ENCODE data around the gene HLA-DOA. TPM values are rescaled to one million over a fixed set of nuclear protein-coding genes. Genes with fewer than 3 reads are reported as not detected.

HLA-DOA gene
- 1 to 10 TPM; 2.1 to 5.7 (median 3.3) TPM for total RNA-seq

DNA sequence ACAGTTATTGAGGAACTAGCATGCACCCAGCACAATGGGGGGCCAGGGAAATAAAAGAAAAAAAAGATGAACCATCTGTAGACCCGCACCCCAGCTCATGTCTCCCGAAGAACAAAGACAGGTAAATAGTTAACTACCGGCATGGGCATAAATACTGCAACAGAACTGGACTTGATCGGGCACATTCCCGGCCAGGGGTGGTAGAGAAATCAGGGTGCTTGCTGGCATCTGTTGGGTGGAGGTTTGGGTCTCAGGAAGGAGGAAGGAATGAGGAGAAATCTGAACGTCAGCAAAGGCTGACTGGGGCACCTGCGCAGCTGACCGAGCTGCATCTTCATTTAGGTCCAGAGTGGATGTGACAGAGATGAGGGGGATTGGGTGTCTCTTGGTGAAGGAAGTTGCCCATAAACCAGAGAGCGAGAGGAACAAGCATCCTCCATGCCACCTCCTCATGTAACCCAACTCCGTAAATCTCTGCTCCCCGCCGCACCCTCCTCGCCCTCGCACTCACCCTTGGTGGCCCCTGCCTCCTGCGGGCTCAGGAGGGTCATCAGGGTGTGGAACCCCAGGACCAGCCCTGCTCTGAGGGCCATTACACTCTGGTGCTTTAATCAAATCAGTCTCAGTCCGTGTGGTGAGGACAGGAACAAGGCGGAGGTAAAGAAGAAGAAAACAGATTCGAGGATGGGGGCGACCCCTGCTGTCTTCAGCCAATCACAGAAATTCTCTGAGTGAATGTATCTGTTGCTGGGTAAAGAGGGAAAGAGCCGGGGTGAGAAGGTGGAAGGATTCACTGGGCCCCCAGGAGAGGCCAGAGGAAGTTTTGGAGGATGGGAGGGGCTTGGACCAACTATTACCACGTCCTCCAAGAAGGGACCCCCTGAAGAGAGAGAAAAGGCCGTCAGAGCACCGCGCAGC lies at the start of gene HLA-DOA:
HLA-DOA (minus strand) TSS at position 648 of the 918 bp plus-strand sequence.
- Histone ChIP-seq H3K27me3 (peaks cover 0 to 4% of the 10 kb centered on the region in 2 donors), H3K9me3 (no peaks in the 10 kb centered on the region), H3K27ac (no peak within 1 kb of the TSS), H3K4me3 (peak within 1 kb of the TSS; percentile 20 to 57 (median 49)), H3K36me3 (no peaks in the 10 kb centered on the region), H3K4me1 (no peaks in the 10 kb centered on the region)
- intact Hi-C loops (cut with DNase I; ENCODE audit: low total_unique reads): no loop called here
- no peak for DNase-seq (ENCODE audit: low spot score in 2 of 2)
- TF ChIP-seq POLR2AphosphoS5 (IDR thresholded peaks at IDR 0.05) (no peak), POLR2A (IDR thresholded peaks at IDR 0.05) (no peak)
- TF ChIP-seq, protein P1, sequence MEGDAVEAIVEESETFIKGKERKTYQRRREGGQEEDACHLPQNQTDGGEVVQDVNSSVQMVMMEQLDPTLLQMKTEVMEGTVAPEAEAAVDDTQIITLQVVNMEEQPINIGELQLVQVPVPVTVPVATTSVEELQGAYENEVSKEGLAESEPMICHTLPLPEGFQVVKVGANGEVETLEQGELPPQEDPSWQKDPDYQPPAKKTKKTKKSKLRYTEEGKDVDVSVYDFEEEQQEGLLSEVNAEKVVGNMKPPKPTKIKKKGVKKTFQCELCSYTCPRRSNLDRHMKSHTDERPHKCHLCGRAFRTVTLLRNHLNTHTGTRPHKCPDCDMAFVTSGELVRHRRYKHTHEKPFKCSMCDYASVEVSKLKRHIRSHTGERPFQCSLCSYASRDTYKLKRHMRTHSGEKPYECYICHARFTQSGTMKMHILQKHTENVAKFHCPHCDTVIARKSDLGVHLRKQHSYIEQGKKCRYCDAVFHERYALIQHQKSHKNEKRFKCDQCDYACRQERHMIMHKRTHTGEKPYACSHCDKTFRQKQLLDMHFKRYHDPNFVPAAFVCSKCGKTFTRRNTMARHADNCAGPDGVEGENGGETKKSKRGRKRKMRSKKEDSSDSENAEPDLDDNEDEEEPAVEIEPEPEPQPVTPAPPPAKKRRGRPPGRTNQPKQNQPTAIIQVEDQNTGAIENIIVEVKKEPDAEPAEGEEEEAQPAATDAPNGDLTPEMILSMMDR (IDR thresholded peaks at IDR 0.05): no peak

DNA sequence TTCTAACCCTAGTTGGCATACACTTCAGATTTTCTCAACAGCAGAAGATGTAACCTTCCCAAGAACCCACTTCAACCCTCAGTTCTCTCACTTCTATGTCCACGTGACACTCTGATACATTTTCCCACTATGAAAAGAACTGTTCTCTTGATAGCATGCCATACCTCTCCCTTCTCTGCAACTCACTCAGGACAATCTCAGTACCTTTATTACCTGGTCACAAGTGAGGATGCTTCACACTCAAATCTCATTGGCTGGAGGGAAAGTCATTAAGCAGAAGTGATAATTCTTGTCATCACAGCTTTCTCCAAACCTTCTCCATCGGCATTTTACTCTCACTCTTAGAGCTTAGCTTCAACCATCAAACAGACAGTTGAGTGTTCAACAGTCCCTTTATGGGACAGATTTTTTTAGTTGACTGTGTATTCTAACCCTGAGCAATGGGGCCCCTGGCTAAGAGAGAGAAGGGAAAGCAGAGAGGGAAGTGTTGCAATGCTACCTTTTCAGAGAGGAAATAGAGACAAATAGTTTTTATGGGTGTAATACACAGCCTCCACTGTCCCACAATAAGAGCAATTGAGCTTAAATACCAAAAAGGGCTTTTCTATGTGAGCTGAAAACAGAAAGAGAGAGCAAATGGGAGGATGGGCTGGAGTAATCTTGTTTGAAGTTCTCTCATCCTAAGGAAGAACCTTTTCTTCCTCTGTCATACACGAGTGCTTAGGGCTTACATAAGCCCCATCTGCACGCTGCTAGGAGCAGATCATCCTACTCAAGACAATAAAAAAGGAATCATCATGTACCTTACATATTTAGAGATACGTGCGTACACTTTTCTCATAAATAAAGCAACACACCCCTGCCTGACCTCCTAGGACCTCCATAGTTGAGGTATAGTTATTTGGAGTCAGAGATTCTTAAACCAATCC lies 48.1 kb upstream of the HLA-DOA start:
- Histone ChIP-seq H3K4me3 (no peak overlapping the region), H3K27me3 (no peaks in the 10 kb centered on the region), H3K4me1 (no peaks in the 10 kb centered on the region), H3K27ac (no peak overlapping the region), H3K36me3 (no peaks in the 10 kb centered on the region), H3K9me3 (no peaks in the 10 kb centered on the region)
- no peak for DNase-seq (ENCODE audit: low spot score in 2 of 2)
- TF ChIP-seq POLR2A (IDR thresholded peaks at IDR 0.05) (no peak), POLR2AphosphoS5 (IDR thresholded peaks at IDR 0.05) (no peak)
- TF ChIP-seq, protein P1 (IDR thresholded peaks at IDR 0.05): no peak
- intact Hi-C loops (cut with DNase I; ENCODE audit: low total_unique reads): no loop called here

DNA sequence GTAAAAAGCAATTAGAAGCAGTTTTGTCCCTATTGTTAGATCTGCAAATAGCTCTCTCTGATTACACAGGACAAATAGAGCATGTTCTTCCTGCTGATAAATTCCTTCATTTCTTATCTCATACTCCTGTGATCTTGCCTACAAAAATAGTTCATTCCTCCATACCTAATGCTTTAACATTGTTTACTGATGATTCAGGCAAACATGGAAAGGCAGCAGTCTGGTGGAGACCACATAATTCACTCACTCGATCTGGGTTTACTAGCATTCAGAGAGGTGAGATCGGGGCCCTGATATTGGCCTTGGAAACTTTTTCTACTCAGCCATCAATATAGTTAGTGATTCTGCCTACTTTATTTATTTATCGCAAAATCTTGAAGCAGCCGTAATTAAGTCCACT lies 43.8 kb upstream of the HLA-DOA start:
- H3K9me3 ChIP-seq: no peaks in the 10 kb centered on the region
- no peaks in the 10 kb centered on the region for H3K36me3 ChIP-seq
- H3K27ac ChIP-seq: no peak overlapping the region
- TF ChIP-seq POLR2A (IDR thresholded peaks at IDR 0.05) (no peak), POLR2AphosphoS5 (IDR thresholded peaks at IDR 0.05) (no peak)
- TF ChIP-seq, protein P1 (IDR thresholded peaks at IDR 0.05): no peak
- no peaks in the 10 kb centered on the region for H3K4me1 ChIP-seq
- intact Hi-C loops (cut with DNase I; ENCODE audit: low total_unique reads): no loop called here
- H3K27me3 ChIP-seq: peaks cover 0 to 4% of the 10 kb centered on the region in 2 donors
- no peak overlapping the region for H3K4me3 ChIP-seq
- DNase-seq (ENCODE audit: low spot score in 2 of 2): no peak

DNA sequence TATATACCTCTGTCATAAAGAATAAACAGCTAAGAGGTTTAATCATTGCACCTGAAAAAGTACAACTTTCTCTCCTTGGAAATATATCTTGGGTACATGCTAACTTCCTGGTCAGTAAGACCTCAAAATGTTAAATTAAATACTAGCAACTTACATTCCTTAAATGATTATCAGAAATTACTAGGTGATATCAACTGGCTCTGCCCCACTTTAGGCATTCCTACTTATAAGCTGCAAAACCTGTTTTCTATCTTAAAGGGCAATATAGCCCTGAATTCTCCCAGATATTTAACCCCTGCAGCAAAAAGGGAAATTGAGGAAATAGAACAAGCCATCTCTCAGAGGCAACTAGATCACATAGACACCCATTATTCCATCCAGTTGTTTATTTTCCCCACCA lies 43.2 kb upstream of the HLA-DOA start:
- no peak for DNase-seq (ENCODE audit: low spot score in 2 of 2)
- Histone ChIP-seq H3K27me3 (peaks cover 0 to 5% of the 10 kb centered on the region in 2 donors), H3K9me3 (no peaks in the 10 kb centered on the region), H3K4me1 (no peaks in the 10 kb centered on the region), H3K36me3 (no peaks in the 10 kb centered on the region), H3K27ac (no peak overlapping the region), H3K4me3 (no peak overlapping the region)
- intact Hi-C loops (cut with DNase I; ENCODE audit: low total_unique reads): no loop called here
- TF ChIP-seq, protein P1 (IDR thresholded peaks at IDR 0.05): no peak
